HG02852 (cell line): ENCODE data around the gene PBX4.

Source experiments
- ATAC-seq: cut with Tn5 transposase; IDR thresholded peaks from one replicate; pipeline ENCODE4 v1.9.1; 2021; ENCODE audit warnings: mild to moderate bottlenecking, moderate library complexity; ENCODE audit not compliant: unreplicated experiment

Gene PBX4

GRCh38 chr19:19559931-19560330 lies 58.6 kb downstream of the PBX4 start:
- no peak for ATAC-seq

- ATAC-seq = no peak
Measured at GRCh38 chr19:19558636-19559035, 59.9 kb downstream of the PBX4 start.

GRCh38 chr19:19558055-19558454 lies 60.4 kb downstream of the PBX4 start:
- no peak for ATAC-seq

GRCh38 chr19:19554074-19555023 lies 64.1 kb downstream of the PBX4 start:
- no peak for ATAC-seq

- ATAC-seq = no peak
Measured at GRCh38 chr19:19553670-19554069, 64.8 kb downstream of the PBX4 start.

GRCh38 chr19:19552798-19553197 lies 65.7 kb downstream of the PBX4 start:
- ATAC-seq = no peak

GRCh38 chr19:19551853-19552192 lies 66.7 kb downstream of the PBX4 start:
- no peak for ATAC-seq

- no peak for ATAC-seq
Measured at GRCh38 chr19:19550972-19551852, 67.3 kb downstream of the PBX4 start.

GRCh38 chr19:19550485-19550929 lies 68.0 kb downstream of the PBX4 start:
- no peak for ATAC-seq

- ATAC-seq = no peak
Measured at GRCh38 chr19:19549804-19550464, 68.6 kb downstream of the PBX4 start.

- no peak for ATAC-seq
Measured at GRCh38 chr19:19548915-19549759, 69.3 kb downstream of the PBX4 start.

GRCh38 chr19:19547674-19548336 lies 70.7 kb downstream of the PBX4 start:
- ATAC-seq = no peak

GRCh38 chr19:19546751-19547162 lies 71.7 kb downstream of the PBX4 start:
- ATAC-seq = no peak

GRCh38 chr19:19545707-19546106 lies 72.8 kb downstream of the PBX4 start:
- no peak for ATAC-seq

- ATAC-seq = no peak
Measured at GRCh38 chr19:19544954-19545591, 73.4 kb downstream of the PBX4 start.

GRCh38 chr19:19544257-19544953 lies 74.1 kb downstream of the PBX4 start:
- no peak for ATAC-seq

GRCh38 chr19:19543640-19544039 lies 74.8 kb downstream of the PBX4 start:
- ATAC-seq = no peak

GRCh38 chr19:19543101-19543500 lies 75.4 kb downstream of the PBX4 start:
- ATAC-seq = no peak

GRCh38 chr19:19542507-19542906 lies 76.0 kb downstream of the PBX4 start:
- ATAC-seq = no peak
